ENCODE measurements around the gene SPO11. TPM values are rescaled to one million over a fixed set of nuclear protein-coding genes. Genes with fewer than 3 reads are reported as not detected.

SPO11 gene, protein sequence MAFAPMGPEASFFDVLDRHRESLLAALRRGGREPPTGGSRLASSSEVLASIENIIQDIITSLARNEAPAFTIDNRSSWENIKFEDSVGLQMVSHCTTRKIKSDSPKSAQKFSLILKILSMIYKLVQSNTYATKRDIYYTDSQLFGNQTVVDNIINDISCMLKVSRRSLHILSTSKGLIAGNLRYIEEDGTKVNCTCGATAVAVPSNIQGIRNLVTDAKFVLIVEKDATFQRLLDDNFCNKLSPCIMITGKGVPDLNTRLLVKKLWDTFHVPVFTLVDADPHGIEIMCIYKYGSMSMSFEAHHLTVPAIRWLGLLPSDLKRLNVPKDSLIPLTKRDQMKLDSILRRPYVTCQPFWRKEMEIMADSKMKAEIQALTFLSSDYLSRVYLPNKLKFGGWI
- total RNA-seq: not detected

DNA sequence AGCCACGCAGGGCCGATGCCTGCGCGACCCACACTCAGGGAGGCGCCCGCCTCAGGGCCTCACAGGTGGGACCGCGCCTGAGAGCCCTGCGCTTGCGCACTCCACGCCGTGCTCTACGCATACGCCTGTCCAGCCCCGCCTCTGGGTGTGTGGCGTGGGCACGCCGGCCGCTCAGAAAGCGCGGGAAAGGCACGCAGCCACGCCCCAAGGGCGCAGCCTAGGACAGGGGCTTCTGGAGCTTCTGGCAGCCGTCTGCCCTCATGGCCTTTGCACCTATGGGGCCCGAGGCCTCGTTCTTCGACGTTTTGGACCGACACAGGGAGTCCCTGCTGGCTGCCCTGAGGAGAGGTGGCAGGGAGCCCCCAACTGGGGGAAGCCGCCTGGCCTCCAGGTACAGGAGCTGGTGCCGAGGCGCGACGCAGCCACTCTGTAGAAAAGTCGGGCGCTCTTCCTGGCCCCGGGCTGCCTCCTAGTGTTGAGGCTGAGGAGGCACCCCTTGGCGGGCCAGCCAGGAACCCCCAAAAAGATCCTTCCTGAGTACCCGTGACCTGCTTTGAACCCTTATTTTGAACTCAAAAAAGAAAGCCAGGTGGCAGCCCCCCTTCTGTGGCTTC is at the start of gene SPO11:
Gene SPO11 (plus strand): TSS at position 196 of the 614 bp plus-strand sequence. CDS start 65 bp downstream, at position 261.
- Mint-ChIP-seq H3K4me1 (no peaks in the 10 kb centered on the region), H3K27ac (no peak within 1 kb of the TSS), H3K9me3 (no peaks in the 10 kb centered on the region), H3K27me3 (peaks cover 51% of the 10 kb centered on the region), H3K36me3 (ENCODE audit: low read depth) (no peaks in the 10 kb centered on the region), H3K4me3 (no peak within 1 kb of the TSS)
- no peak for DNase-seq
- ChIA-PET CTCF (no interaction called here), POLR2A (no interaction called here)

DNA sequence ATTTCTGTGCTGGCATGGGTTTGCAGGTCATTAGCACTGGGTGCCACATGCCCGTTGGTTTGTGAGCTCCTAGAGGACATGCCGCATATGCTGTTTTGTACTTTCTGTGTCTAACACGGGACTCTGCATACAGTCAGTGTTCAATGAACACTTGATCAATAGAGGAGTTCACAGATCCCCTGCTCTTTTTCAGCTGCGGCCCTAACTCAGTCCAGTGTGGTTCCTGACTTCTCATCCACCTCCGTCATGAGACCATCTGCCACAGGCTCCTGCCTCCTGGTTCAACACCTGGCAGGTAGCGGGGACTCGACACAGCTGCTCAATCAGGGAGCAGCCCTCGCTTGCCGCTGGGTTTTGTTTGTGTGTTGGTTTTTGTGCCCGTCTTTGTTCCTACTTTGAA is 49.4 kb upstream of the SPO11 start:
- Mint-ChIP-seq H3K9me3 (no peaks in the 10 kb centered on the region), H3K27ac (no peak overlapping the region), H3K4me1 (no peaks in the 10 kb centered on the region), H3K36me3 (ENCODE audit: low read depth) (no peaks in the 10 kb centered on the region), H3K27me3 (peaks cover 23% of the 10 kb centered on the region), H3K4me3 (no peak overlapping the region)
- ChIA-PET CTCF (no interaction called here), POLR2A (no interaction called here)
- no peak for DNase-seq

DNA sequence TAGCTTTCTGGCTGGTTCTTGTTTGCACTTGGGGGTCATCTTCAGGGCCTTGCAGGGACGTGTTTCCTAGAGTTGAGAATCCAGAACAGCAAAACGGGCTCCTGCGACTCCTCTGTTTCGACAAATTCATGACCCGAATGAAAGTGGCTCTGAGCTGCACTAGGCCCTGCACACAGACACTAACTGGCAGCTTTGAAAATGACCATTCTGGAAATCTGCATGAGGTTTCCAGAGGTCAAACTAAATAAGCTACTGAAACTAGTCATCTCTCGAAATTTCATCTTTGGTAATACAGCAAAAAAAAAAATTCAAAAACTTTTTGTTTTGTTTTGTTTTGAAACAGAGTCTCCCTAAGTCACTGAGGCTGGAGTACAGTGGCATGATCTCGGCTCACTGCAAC is 47.7 kb upstream of the SPO11 start:
- no peaks in the 10 kb centered on the region for H3K9me3 Mint-ChIP-seq
- H3K4me3 Mint-ChIP-seq: no peak overlapping the region
- DNase-seq: no peak
- no peaks in the 10 kb centered on the region for H3K4me1 Mint-ChIP-seq
- H3K27me3 Mint-ChIP-seq: peaks cover 25% of the 10 kb centered on the region
- CTCF ChIA-PET: interaction anchor here (2.0 kb wide), 1 partner anchor 10 kb away, joined by 4 read pairs; no protein-coding TSS in a partner anchor
- no peaks in the 10 kb centered on the region for H3K36me3 Mint-ChIP-seq (ENCODE audit: low read depth)
- POLR2A ChIA-PET: no interaction called here
- H3K27ac Mint-ChIP-seq: no peak overlapping the region

DNA sequence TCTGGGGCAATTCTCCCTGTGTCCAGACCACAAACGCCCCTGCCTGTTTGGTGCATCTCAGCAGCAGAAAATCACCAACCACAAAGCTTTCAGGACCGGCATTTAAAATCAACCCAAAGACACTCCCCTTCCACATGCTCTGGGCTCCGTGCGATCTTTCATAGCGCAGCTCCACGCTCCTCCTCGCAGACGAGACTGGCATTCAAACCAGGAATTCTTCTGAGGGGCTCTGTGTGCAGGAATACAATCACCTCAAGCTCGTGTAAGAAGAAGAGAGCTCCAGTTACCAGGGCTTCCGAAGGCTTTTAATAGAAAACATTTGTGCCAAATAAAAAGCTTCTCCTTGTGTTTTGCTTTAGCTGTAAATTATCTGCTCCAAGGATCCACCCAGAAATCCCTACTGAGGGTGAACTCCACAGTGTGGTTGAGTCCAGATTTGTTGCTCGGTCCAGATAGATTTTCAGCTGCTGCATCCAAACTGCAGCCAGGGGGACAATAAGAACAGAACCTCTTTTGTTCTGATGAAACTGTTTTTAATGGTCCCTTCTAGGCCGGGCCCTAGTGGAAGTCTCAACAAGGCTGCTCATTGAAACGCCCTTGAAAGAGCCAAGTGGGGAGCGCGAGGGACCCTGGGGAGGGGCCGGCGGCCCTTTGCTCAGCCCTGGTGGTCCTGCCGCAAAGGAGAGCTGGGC is 46.8 kb upstream of the SPO11 start:
- CTCF ChIA-PET: interaction anchor here (2.0 kb wide), 1 partner anchor 11 kb away, joined by 4 read pairs; no protein-coding TSS in a partner anchor
- Mint-ChIP-seq H3K36me3 (ENCODE audit: low read depth) (no peaks in the 10 kb centered on the region), H3K9me3 (no peaks in the 10 kb centered on the region), H3K4me3 (no peak overlapping the region), H3K4me1 (no peaks in the 10 kb centered on the region), H3K27me3 (peaks cover 26% of the 10 kb centered on the region), H3K27ac (no peak overlapping the region)
- POLR2A ChIA-PET: no interaction called here
- no peak for DNase-seq

DNA sequence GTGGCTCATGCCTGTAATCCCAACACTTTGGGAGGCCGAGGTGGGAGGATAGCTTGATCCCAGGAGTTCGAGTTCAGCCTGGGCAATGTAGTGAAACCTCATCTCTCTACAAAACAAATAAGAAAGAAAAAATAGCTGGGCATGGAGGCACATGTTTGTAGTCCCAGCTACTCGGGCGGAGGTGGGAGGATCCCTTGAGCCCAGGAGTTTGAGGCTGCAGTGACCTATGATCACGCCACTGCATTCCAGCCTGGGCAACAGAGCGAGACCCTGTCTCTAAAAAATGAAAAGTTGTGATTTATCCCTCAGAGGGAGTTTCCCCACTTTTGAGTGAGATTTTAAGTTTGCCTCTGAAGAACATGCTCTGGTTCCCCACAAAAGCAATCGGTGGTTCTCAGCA is 45.7 kb upstream of the SPO11 start:
- Mint-ChIP-seq H3K9me3 (no peaks in the 10 kb centered on the region), H3K36me3 (ENCODE audit: low read depth) (no peaks in the 10 kb centered on the region), H3K27ac (no peak overlapping the region), H3K27me3 (peaks cover 34% of the 10 kb centered on the region), H3K4me3 (no peak overlapping the region), H3K4me1 (no peaks in the 10 kb centered on the region)
- ChIA-PET CTCF (no interaction called here), POLR2A (no interaction called here)
- DNase-seq: no peak

DNA sequence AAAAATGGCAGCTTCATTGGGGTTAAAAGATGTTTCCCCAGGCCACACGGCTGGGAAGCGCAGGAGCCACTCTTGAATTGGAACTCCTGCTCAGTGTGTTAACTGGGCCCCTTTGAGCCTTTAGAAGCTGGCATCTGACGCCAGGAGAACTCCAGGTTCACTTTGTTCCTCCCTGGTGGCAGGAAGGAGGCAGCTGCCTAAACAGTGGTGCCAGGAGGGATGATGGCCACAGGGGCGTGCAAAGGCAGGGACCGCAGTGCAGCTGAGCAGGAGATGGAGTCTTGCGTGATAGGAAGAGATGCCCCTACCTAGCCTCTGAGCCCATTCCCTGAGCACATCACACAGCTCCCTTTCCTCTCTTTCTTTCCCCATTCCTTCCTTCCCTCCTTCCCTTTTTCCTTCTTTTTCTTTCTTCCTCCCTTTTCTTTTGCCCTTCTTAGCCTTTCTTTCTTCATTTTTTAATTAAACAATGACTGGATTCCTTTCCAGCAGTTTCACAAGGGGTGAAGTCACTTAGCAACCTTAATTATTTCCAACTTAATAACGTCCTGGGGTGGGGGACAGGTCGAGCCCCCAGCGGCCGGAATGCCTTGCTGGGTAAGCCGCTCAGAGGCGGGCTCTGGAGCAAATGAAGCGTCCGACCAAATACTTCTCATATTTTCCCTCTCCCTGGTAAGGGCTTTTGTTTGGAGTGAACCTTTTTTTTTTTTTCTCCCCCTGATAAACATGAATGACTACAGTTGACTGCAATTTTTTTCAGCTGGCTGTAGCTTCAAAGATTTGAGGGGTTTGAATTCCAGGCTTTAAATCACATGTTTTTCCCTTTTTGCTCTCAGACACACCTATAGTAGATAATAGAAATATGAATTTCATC is 42.4 kb upstream of the SPO11 start:
- no peak overlapping the region for H3K4me3 Mint-ChIP-seq
- H3K4me1 Mint-ChIP-seq: no peaks in the 10 kb centered on the region
- ChIA-PET POLR2A (no interaction called here), CTCF (no interaction called here)
- peaks cover 35% of the 10 kb centered on the region for H3K27me3 Mint-ChIP-seq
- no peak overlapping the region for H3K27ac Mint-ChIP-seq
- no peak for DNase-seq
- no peaks in the 10 kb centered on the region for H3K36me3 Mint-ChIP-seq (ENCODE audit: low read depth)
- H3K9me3 Mint-ChIP-seq: no peaks in the 10 kb centered on the region

DNA sequence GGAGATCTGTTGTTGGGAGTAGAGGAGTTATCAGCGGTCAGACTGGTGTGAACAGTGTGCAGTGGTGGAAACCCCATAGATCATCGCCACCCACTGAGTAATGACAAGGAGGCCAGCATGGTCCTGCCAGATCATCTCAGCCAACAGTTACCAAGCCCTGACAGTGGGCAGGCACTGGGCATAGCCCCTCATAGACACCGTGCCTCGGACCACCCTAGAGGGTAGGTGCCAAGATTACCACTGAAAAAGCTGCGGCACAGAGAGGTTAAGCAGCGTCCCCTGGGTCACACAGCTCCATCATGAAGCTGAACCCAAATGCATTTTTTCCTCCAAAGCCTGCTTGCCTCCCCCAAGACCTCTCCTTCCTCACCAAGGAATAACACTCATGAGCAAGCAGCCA is 41.7 kb upstream of the SPO11 start:
- H3K4me1 Mint-ChIP-seq: no peaks in the 10 kb centered on the region
- CTCF ChIA-PET: no interaction called here
- POLR2A ChIA-PET: no interaction called here
- DNase-seq: no peak
- no peak overlapping the region for H3K27ac Mint-ChIP-seq
- peaks cover 32% of the 10 kb centered on the region for H3K27me3 Mint-ChIP-seq
- H3K9me3 Mint-ChIP-seq: no peaks in the 10 kb centered on the region
- H3K36me3 Mint-ChIP-seq (ENCODE audit: low read depth): no peaks in the 10 kb centered on the region
- H3K4me3 Mint-ChIP-seq: no peak overlapping the region

DNA sequence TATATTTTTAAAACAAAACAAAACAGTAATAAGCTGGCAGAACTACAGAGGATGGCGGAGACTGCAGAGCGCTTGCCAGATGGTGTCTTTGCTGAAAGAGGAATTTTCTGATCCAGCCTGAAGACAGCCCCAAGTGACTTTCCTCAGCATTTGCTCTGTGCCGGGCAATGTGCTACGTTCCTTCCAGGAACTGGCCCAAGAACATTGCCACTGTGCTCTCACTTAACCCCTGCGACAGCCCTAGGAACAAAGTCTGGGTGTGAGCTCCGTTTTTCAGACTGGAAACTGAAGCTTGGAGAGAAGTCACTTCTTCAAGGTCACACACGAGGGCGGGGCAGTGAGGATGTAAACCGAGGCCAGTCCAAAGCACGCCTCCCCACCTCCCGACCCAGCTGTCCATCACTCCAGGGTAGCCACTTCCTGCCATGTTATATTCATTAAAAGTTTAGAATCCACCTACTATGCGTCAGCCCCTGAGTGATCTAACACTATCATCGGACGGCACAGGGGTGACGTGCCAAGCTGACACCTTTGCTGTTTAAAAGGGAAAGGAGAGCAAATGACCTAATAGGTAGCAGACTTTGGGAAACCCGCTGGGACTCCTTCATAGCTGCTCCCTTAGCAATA is 40.8 kb upstream of the SPO11 start:
- no peaks in the 10 kb centered on the region for H3K9me3 Mint-ChIP-seq
- H3K27me3 Mint-ChIP-seq: peaks cover 29% of the 10 kb centered on the region
- H3K27ac Mint-ChIP-seq: no peak overlapping the region
- no peaks in the 10 kb centered on the region for H3K36me3 Mint-ChIP-seq (ENCODE audit: low read depth)
- DNase-seq: no peak
- POLR2A ChIA-PET: no interaction called here
- H3K4me1 Mint-ChIP-seq: no peaks in the 10 kb centered on the region
- CTCF ChIA-PET: no interaction called here
- no peak overlapping the region for H3K4me3 Mint-ChIP-seq

DNA sequence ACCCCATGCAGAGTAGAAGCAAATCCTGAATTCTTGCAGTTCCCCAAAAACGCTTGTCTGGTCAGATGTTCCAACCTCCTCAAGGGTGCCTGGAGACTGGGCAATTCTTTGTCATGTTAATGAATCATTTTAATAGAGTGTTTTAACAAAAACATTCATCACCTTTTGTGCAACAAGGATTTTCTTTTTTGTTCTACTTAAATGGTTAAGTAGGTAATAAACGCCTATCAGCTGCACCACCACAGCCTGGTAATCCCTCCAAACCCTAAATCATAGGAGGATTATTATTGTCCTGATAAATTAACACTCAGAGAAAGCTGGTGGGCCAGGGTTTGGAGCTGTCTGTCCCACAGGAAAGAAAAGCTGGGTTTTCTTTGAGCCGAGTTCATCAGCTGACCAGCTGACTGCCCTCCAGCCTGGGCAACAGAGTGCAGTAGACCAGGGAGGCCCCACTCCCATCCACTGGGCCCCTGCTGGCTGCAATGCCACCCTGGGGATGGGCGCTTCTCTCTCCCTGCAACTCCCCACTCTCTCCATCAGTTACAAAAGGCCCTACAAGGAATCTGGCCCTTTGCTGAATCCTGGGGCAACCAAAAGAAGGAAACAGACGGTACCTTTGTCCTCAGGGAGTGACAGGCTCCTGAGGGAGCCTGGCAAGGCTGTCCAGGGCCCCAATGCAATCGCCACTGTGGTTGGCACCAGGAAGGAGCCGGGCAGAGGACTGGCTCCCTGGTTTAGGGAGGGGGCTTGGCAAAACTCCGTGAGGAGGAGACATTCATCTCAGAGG is 40.0 kb upstream of the SPO11 start:
- H3K9me3 Mint-ChIP-seq: no peaks in the 10 kb centered on the region
- no peak overlapping the region for H3K4me3 Mint-ChIP-seq
- no peaks in the 10 kb centered on the region for H3K36me3 Mint-ChIP-seq (ENCODE audit: low read depth)
- H3K27me3 Mint-ChIP-seq: peaks cover 26% of the 10 kb centered on the region
- no peak for DNase-seq
- POLR2A ChIA-PET: no interaction called here
- no peaks in the 10 kb centered on the region for H3K4me1 Mint-ChIP-seq
- no peak overlapping the region for H3K27ac Mint-ChIP-seq
- CTCF ChIA-PET: no interaction called here

DNA sequence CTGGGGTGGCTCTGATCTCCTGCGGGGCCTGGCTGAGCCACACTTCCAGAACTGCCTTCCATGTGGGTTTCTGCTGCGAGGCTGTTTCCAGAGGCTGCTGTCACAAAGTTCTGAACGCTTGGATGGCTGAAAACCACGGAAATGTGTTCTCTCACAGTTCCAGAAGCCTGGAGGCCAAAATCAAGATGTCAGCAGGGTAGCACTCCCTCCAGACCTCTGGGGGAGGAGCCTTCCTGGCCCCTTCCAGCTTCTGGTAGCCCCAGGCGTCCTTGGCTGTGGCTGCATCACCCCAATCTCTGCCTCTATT is 39.5 kb upstream of the SPO11 start:
- ChIA-PET CTCF (no interaction called here), POLR2A (no interaction called here)
- DNase-seq: no peak
- Mint-ChIP-seq H3K4me1 (no peaks in the 10 kb centered on the region), H3K27me3 (peaks cover 26% of the 10 kb centered on the region), H3K36me3 (ENCODE audit: low read depth) (no peaks in the 10 kb centered on the region), H3K9me3 (no peaks in the 10 kb centered on the region), H3K27ac (no peak overlapping the region), H3K4me3 (no peak overlapping the region)

DNA sequence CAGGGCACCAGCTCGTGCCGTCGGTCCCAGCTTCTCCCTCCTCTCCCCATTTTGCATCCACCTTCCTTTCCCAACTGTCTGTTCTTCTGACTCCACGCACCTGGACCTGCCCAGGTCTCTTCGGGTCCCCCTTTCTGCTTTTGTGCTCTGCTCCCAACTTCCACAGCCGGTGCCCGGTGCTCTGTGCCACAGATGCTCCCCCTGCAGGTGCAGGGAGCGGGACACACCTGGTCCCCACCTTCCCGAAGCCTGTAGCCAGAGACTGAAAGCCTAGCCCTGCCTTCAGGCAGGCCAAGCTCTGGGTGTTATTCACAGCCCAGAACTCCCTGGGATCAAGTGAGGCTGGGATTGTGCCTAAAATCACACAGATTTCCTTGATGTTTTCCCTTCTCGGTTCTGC is 38.6 kb upstream of the SPO11 start:
- Mint-ChIP-seq H3K27ac (no peak overlapping the region), H3K27me3 (peaks cover 26% of the 10 kb centered on the region), H3K9me3 (no peaks in the 10 kb centered on the region), H3K4me3 (no peak overlapping the region), H3K36me3 (ENCODE audit: low read depth) (no peaks in the 10 kb centered on the region), H3K4me1 (no peaks in the 10 kb centered on the region)
- POLR2A ChIA-PET: no interaction called here
- CTCF ChIA-PET: no interaction called here
- no peak for DNase-seq

DNA sequence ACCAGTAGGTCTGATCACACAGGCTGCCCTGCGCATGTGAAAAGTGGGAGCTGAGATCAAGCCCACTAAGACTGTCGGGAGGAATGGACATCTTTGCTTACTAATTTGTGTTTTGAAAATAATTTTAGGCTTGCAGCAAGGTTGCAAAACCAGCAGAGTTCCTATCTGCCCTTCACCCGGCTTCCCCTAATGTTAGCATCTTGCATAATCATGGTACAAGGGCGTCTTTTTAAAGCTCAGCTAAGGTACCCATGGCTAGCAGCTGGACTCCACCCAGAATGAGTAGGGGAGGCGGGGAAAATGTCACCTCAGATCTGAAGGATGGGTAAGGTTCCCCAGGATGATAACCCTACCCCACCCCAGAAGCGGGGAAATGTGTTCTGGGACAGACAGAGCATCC is 37.9 kb upstream of the SPO11 start:
- Mint-ChIP-seq H3K9me3 (no peaks in the 10 kb centered on the region), H3K27ac (no peak overlapping the region), H3K4me1 (no peaks in the 10 kb centered on the region), H3K36me3 (ENCODE audit: low read depth) (no peaks in the 10 kb centered on the region), H3K4me3 (no peak overlapping the region), H3K27me3 (peaks cover 23% of the 10 kb centered on the region)
- ChIA-PET POLR2A (no interaction called here), CTCF (no interaction called here)
- DNase-seq: no peak

Data from activated CD4-positive, alpha-beta T cell treated with anti-CD3 and anti-CD28 coated beads, Interleukin-2, amount 10 ng/mL, durations not matched to agents 7 days and 5 days (primary cell).